Thoracic aorta (tissue), 2 donors: ENCODE measurements around the gene FXYD7. TPM values are rescaled to one million over a fixed set of nuclear protein-coding genes. Genes with fewer than 3 reads are reported as not detected.
A peak's percentile ranks its signal among the peaks of the same experiment; 100 is the strongest.

Experiments
- ATAC-seq: fragments of 150-250 bp; one replicate; pipeline ENCODE4 v1.8.0; 2017; ENCODE audit warnings: low read depth; ENCODE audit not compliant: insufficient number of reproducible peaks, low FRiP score
- DNase-seq: peaks from one replicate; pipeline ENCODE4 v3.0.0-alpha.2; 2020; ENCODE audit warnings: low spot score
- H3K27ac ChIP-seq, 2 donors: fragments of 200-600 bp; sonication (generic); 1 replicate in 1 of 2; 2 replicates in 1 of 2; pipeline ENCODE4 v1.5.1; 2016; ENCODE audit warnings: mild to moderate bottlenecking in 2 of 2, moderate library complexity in 2 of 2
- H3K27me3 ChIP-seq: fragments of 200-600 bp; sonication (generic); replicated peaks from 2 replicates; pipeline ENCODE4 v1.6.0; 2016; ENCODE audit warnings: mild to moderate bottlenecking; ENCODE audit not compliant: insufficient read depth
- H3K36me3 ChIP-seq: fragments of 200-600 bp; sonication (generic); one replicate; pipeline ENCODE4 v1.5.1; 2016
- H3K4me1 ChIP-seq, 2 donors: fragments of 200-600 bp; sonication (generic); 1 replicate in 1 of 2; 2 replicates in 1 of 2; pipeline versions ENCODE4 v1.5.1 to v1.6.0; 2016; ENCODE audit warnings: low read depth in 2 of 2, mild to moderate bottlenecking in 1 of 2; ENCODE audit not compliant: control insufficient read depth in 1 of 2
- H3K4me3 ChIP-seq: fragments of 200-600 bp; sonication (generic); 2 replicates; pipeline ENCODE4 v1.5.1; 2016; ENCODE audit warnings: mild to moderate bottlenecking
- H3K9me3 ChIP-seq: fragments of 200-600 bp; sonication (generic); 2 replicates; pipeline ENCODE4 v1.5.1; 2016
- CTCF ChIP-seq: fragments of 200-600 bp; sonication (generic); IDR thresholded peaks from one replicate; pipeline ENCODE4 v1.5.1; 2019; ENCODE audit warnings: antibody characterized with exemption
- total RNA-seq, 2 donors: library from RNA; depleted of rRNA; stranded (reverse); fragments of >200 nt; gene quantifications; one replicate each; pipeline versions ENCODE4 v1.1.0 to v1.2.3, GENCODE V29; 2016

FXYD7 gene
- total RNA-seq, 2 donors from 2014 or later = not detected

GRCh38 chr19:35144600-35145436 lies 1.8 kb downstream of the FXYD7 start:
- no peak overlapping the region for H3K4me3 ChIP-seq
- DNase-seq (no peak), ATAC-seq (no peak)
- no peaks in the 10 kb centered on the region for H3K9me3 ChIP-seq
- H3K27me3 ChIP-seq = no peaks in the 10 kb centered on the region
- no peaks in the 10 kb centered on the region for H3K36me3 ChIP-seq
- H3K27ac ChIP-seq = no peak overlapping the region
- peaks cover 15 to 27% of the 10 kb centered on the region in 2 donors for H3K4me1 ChIP-seq
- no peak for TF ChIP-seq CTCF

DNA sequence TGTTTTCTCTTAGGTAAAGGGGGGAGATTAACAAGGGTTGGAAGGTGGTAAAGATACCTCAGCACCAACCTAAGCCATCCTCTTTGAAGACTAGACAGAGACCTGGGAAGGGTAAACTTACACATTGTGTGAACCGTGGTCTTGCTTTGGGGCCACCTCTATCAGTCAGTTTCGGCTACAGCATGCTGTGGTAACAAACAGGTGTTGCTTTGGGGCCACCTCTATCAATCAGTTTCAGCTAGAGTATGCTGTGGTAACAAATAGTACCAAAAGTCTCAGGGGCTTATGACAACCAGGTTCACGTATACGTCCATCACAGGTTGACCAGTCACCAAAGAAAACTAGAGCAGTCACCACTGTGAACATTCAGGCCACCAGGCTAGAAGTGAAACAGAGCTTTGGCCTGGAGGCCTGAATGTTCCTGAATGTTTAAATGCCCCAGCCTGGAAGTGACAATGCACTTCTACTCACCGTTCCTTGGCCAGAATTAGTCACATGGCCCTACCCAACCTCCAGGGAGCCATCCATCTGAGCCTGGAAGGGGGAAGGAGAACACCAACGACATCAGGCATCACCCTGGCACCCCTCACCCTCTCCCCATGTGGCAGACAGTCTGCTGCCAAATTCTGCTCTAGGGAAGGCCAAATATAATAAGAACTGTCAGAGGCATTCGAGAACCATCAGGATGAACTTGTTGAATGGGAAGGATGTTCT lies 3.8 kb downstream of the FXYD7 start:
- H3K36me3 ChIP-seq = no peaks in the 10 kb centered on the region
- peaks cover 4 to 11% of the 10 kb centered on the region in 2 donors for H3K4me1 ChIP-seq
- no peak for DNase-seq
- H3K27ac ChIP-seq = peak overlapping the region in 1 of 2 donors; percentile 2
- H3K9me3 ChIP-seq = no peaks in the 10 kb centered on the region
- no peak for ATAC-seq
- H3K4me3 ChIP-seq = no peak overlapping the region
- H3K27me3 ChIP-seq = no peaks in the 10 kb centered on the region
- no peak for TF ChIP-seq CTCF

DNA sequence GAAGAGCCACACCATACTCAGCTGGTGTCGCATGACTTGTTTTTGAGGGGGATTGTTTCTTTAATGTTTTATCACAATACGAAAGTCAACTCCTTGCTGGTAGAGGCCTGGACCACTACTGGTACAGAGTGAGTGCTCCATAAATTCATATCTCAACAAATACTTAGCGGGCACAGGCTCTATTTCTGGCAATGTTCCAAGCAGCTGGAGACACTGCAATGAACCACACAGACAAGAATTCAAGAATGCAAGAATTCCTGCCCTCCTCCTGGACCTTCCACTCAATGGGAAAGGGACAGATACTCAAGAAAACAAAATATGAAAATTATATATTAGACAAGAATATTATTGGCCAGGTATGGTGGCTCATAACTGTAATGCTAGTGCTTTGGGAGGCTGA lies 6.4 kb downstream of the FXYD7 start:
- H3K27me3 ChIP-seq = no peaks in the 10 kb centered on the region
- DNase-seq = no peak

GRCh38 chr19:35150445-35150844 lies 7.4 kb downstream of the FXYD7 start:
- DNase-seq (no peak), ATAC-seq (no peak)
- H3K4me3 ChIP-seq = no peak overlapping the region
- no peak overlapping the region for H3K27ac ChIP-seq
- no peaks in the 10 kb centered on the region for H3K27me3 ChIP-seq
- H3K9me3 ChIP-seq = no peaks in the 10 kb centered on the region
- no peak for TF ChIP-seq CTCF
- H3K36me3 ChIP-seq = no peaks in the 10 kb centered on the region
- peaks cover 0 to 29% of the 10 kb centered on the region in 2 donors for H3K4me1 ChIP-seq

More for the DNA sequence above, 6.4 kb downstream of the FXYD7 start:
- Histone ChIP-seq H3K4me3 (no peak overlapping the region), H3K4me1 (peaks cover 0 to 19% of the 10 kb centered on the region in 2 donors), H3K27ac (no peak overlapping the region), H3K9me3 (no peaks in the 10 kb centered on the region), H3K36me3 (no peaks in the 10 kb centered on the region)
- no peak for ATAC-seq
- TF ChIP-seq CTCF = no peak
